Natural killer cell treated with Interleukin-12 subunit alpha and Interleukin-12 subunit beta and Interleukin-15 and Interleukin-18, amount 100 ng/mL, for 72 hours (primary cell): ENCODE results near the gene MREG. TPM values are rescaled to one million over a fixed set of nuclear protein-coding genes. Genes with fewer than 3 reads are reported as not detected.
A peak's percentile ranks its signal among the peaks of the same experiment; 100 is the strongest.
"Not testable (repeated sequence)": the region's sequence is repeated elsewhere in the genome, so short reads cannot be mapped to it uniquely, and the experiment has no call there.

Experiments
- ATAC-seq, 2 donors: fragments of 150-1000 bp; cut with Tn5 transposase in 1 of 2; sonication (Bioruptor Pico), chemical (Tn5 transposase) in 1 of 2; 2 replicates each; pipeline ENCODE4 v1.10.0; 2021
- DNase-seq: peaks from one replicate; pipeline ENCODE4 v3.0.0; 2022; ENCODE audit warnings: low spot score
- H3K27ac Mint-ChIP-seq, 2 donors: 1 replicate in 1 of 2; 2 replicates in 1 of 2; pipeline ENCODE4 v1.8.0; 2022; ENCODE audit warnings: mixed read lengths in 2 of 2, mild to moderate bottlenecking in 1 of 2, moderate library complexity in 1 of 2
- H3K27me3 Mint-ChIP-seq, 2 donors: 1 replicate in 1 of 2; 2 replicates in 1 of 2; pipeline ENCODE4 v1.8.0; 2022; ENCODE audit warnings: mixed read lengths in 2 of 2
- H3K36me3 Mint-ChIP-seq: one replicate; pipeline ENCODE4 v1.8.0; 2022; ENCODE audit warnings: mixed read lengths
- H3K4me1 Mint-ChIP-seq, 2 donors: 1 replicate in 1 of 2; 2 replicates in 1 of 2; pipeline ENCODE4 v1.8.0; 2022; ENCODE audit warnings: low read depth in 2 of 2, mixed read lengths in 2 of 2, mild to moderate bottlenecking in 1 of 2
- H3K4me3 Mint-ChIP-seq: one replicate; pipeline ENCODE4 v1.8.0; 2022; ENCODE audit warnings: mixed read lengths
- H3K9me3 Mint-ChIP-seq: 2 replicates; pipeline ENCODE4 v1.8.0; 2022; ENCODE audit warnings: mixed read lengths
- total RNA-seq, 2 donors: library from RNA; stranded (reverse); gene quantifications; one replicate each; pipeline ENCODE4 v1.2.3, GENCODE V29; 2022

Gene MREG
- total RNA-seq, 2 donors from 2014 or later: 9.2 to 14.6 TPM

DNA sequence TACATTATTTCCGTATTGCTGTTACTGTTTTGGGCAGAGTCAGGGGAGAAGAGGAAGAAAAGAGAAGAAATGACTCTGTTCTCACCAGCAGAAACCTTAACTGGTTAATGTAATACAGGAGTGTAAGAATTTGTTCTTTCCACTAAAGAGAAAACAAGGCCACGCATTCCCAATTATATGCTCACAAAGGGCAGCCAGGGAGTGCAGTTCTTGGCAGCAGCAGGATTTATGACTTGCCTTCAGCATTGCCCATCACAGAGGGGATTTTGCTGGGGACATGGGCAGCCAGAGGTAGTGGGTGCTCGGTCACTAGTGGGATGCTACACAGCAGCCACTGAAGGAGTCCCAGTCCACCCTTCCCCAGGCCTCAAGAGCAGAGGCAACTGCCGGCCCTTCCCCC lies 18.4 kb downstream of the MREG start:
- DNase-seq (no peak), ATAC-seq (no peak)
- Mint-ChIP-seq H3K27me3 (no peaks in the 10 kb centered on the region), H3K9me3 (peaks cover 12% of the 10 kb centered on the region), H3K36me3 (peaks cover 31% of the 10 kb centered on the region), H3K4me1 (peaks cover 0 to 6% of the 10 kb centered on the region in 2 donors), H3K27ac (no peak overlapping the region), H3K4me3 (no peak overlapping the region)

DNA sequence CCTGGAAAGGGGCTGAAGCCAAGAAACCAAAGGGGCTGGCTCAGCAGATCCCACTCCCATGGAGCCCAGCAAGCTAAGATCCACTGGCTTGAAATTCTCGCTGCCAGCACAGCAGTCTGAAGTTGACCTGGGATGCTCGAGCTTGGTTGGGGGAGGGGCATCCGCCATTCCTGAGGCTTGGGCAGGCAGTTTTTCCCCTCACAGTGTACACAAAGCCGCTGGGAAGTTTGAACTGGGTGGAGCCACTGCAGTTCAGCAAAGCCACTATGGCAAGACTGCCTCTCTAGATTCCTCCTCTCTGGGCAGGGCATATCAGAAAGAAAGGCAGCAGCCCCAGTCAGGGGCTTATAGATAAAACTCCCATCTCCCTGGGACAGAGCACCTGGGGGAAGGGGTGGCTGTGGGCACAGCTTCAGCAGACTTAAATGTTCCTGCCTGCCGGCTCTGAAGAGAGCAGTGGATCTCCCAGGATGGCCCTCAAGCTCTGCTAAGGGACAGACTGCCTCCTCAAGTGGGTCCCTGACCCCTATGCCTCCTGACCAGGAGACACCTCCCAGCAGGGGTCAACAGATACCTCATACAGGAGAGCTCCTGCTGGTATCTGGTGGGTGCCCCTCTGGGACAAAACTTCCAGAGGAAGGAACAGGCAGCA lies 24.7 kb downstream of the MREG start:
- H3K27ac Mint-ChIP-seq, H3K4me1 Mint-ChIP-seq, ATAC-seq, DNase-seq, H3K4me3 Mint-ChIP-seq, H3K27me3 Mint-ChIP-seq: not testable (repeated sequence)
- Mint-ChIP-seq H3K36me3 (peaks cover 49% of the 10 kb centered on the region), H3K9me3 (peaks cover 14% of the 10 kb centered on the region)

DNA sequence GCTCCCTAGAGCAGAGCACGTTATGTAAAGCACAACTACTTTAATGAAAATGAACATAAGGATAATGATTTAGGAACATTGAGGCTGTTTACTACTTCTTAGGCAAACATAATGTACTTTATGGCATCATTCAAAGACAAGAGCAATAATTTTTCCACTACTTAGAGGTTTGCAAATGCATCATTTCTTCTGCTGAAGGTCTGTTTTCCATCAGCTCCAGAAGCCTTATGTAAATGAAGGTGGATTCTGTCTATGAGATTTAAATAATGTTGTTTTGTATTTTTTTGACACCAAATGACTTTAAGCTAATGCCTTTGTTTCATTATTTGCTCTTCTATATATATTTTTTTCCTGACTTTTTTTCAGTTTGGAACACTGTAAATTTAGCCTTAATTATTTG lies 28.1 kb downstream of the MREG start:
- peaks cover 25% of the 10 kb centered on the region for H3K36me3 Mint-ChIP-seq

DNA sequence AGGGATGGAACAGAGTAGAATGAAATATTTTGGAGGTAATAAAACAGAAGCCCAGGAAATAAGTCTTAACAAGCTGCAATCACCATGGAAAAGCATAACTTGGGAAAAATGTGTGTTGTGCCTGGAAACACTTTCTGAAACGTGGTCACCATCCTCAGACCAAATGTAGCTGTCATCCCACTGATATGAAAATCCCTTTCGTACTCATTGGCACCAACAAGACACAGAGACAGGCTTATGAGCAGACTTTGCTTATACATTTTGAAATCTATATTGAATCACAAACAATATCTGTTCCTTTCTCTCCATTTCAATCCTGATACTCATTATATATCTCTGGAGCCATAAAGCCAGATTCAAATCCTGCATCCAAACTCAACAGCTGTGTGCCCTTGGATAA lies 28.7 kb downstream of the MREG start:
- Mint-ChIP-seq H3K36me3 (peaks cover 19% of the 10 kb centered on the region), H3K27ac (no peak overlapping the region), H3K27me3 (no peaks in the 10 kb centered on the region), H3K4me1 (peaks cover 0 to 17% of the 10 kb centered on the region in 2 donors), H3K9me3 (no peaks in the 10 kb centered on the region), H3K4me3 (no peak overlapping the region)
- ATAC-seq (no peak), DNase-seq (no peak)

More for the DNA sequence above, 28.1 kb downstream of the MREG start:
- DNase-seq (no peak), ATAC-seq (no peak)
- Mint-ChIP-seq H3K27ac (no peak overlapping the region), H3K4me3 (no peak overlapping the region), H3K9me3 (peaks cover 2% of the 10 kb centered on the region), H3K4me1 (peaks cover 0 to 17% of the 10 kb centered on the region in 2 donors), H3K27me3 (no peaks in the 10 kb centered on the region)

DNA sequence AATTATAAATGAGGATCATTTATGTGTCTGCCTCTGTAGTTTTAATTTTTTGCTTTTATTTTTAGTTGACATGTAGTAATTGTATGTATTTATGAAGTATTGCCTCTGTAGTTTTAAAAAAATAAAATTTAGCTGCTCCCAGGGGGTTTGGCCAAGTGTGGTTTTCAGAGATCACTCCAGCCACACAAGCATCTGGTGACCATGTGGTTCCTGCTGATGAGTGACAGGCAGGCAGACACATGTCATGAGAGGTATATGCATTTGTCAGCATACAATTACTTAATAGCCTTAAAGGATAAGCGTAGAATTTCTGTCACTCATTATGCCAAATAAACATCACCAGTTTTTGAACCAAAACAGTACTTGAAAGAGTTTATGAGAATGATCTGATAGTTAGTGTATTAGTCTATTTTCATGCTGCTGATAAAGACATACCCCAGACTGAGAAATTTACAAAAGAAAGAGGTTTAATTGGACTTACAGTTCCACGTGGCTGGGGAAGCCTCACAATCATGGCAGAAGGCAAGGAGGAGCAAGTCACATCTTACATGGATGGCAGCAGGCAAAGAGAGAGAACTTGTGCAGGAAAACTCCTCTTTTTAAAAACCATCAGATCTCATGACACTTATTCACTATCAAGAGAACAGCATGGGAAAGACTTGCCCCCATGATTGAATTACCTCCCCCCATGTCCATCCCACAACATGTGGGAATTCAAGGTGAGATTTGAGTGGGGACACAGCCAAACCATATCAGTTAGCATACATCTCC lies 29.6 kb downstream of the MREG start:
- no peak for ATAC-seq
- DNase-seq: no peak
- H3K4me1 Mint-ChIP-seq: peaks cover 0 to 21% of the 10 kb centered on the region in 2 donors
- no peaks in the 10 kb centered on the region for H3K9me3 Mint-ChIP-seq
- H3K36me3 Mint-ChIP-seq: peaks cover 13% of the 10 kb centered on the region
- H3K4me3 Mint-ChIP-seq: peak overlapping the region; percentile 28
- H3K27me3 Mint-ChIP-seq: no peaks in the 10 kb centered on the region
- peak overlapping the region in 1 of 2 donors; percentile 31 for H3K27ac Mint-ChIP-seq

DNA sequence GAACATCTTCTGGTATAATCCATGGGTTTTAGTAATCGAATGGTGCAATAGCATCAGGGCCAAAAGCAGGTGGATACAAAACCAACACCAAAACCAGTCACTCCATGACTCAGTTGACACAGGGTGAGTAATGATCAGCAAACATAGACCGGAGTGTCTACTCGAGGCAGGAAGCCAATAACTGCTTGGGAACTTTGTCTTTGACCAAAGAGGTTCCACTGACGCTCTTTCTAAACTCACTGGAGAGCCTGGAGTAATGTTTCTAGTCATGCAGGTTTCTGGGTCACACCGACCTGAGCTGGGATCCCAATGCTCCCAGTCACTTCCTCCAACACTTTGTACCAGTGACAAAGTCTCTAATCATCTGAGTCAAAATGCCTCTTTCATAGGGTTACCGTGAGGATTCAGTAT lies 30.9 kb downstream of the MREG start:
- Mint-ChIP-seq H3K4me1 (peaks cover 5 to 33% of the 10 kb centered on the region in 2 donors), H3K27ac (peak overlapping the region in 1 of 2 donors; percentile 31), H3K36me3 (peaks cover 13% of the 10 kb centered on the region), H3K9me3 (no peaks in the 10 kb centered on the region), H3K27me3 (no peaks in the 10 kb centered on the region), H3K4me3 (peak overlapping the region; percentile 37)
- ATAC-seq (peak; percentile 77 to 93), DNase-seq (no peak)

DNA sequence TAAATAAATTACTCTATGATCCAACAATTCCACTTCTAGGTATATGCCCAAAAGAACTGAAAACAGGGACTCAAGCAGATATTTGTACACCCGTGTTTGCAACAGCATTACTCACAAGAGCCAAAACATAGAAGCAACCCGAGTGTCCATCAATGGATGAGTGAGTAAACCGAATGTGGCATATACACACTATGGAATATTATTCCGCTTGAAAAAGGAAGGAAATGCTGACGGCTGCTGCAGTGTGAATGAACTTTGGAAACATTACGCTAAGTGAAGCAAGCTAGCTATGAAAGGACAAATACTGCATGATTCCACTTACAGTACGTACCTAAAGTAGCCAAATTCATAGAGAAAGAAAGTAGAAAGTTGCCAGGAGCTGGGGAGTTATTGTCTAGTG lies 32.2 kb downstream of the MREG start:
- Mint-ChIP-seq H3K27ac (no peak overlapping the region), H3K27me3 (no peaks in the 10 kb centered on the region), H3K4me3 (no peak overlapping the region), H3K4me1 (peaks cover 9 to 41% of the 10 kb centered on the region in 2 donors), H3K36me3 (peaks cover 8% of the 10 kb centered on the region), H3K9me3 (no peaks in the 10 kb centered on the region)
- ATAC-seq: no peak
- no peak for DNase-seq

DNA sequence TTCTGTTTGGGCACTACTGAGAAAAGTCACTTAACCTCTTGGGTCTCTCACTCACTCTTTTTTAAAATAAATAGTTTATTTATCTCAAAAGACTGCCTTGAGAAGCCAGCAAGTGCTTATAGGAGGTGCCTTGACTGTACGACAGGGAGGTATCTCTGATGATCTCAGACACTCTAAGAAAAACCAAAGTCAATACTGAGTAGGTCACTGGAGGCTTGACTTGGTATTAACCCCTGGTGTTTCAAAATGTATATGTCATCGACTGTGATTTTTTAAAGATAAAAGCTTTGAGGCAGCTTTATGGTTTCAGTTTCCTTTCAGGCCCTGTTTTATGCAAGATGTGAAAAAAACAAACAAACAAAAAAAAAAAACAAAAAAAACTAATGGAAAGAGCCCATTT lies 33.7 kb downstream of the MREG start:
- H3K27ac Mint-ChIP-seq: no peak overlapping the region
- H3K4me3 Mint-ChIP-seq: peak overlapping the region; percentile 35
- peak in 1 of 2 donors; percentile 80 for ATAC-seq
- H3K4me1 Mint-ChIP-seq: peaks cover 12 to 42% of the 10 kb centered on the region in 2 donors
- no peaks in the 10 kb centered on the region for H3K27me3 Mint-ChIP-seq
- DNase-seq: no peak
- H3K36me3 Mint-ChIP-seq: peaks cover 8% of the 10 kb centered on the region
- no peaks in the 10 kb centered on the region for H3K9me3 Mint-ChIP-seq

DNA sequence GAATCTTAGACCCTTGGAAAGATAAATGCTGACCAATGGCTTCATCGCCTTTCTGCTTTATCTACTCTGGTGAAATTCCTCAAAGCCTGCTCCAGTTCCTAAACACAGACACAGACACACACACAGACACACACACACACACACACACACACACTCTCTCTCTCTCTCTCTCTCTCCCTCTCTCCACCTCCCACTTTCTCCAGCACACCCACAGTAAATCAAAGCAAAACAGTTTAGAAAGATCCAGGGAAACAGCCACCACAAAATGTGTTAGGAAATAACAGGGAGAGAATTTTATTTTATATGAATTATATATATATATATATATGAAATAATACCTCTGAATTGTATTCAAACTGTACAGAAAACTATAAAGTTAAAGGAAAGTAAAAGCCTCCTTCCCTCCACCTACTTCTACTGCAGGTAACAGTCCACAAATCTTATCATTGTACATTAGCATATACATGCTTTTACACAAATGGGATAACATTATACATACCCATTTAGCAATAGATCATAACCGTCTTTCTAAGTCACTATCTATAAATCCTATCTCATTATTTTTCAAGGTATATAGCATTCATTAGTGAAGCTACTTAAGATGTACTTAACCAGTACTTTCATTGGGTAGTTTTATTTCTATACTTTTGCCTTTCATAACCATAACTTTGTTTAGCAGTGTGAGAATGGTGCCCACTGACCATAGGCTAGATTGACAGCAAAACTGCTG lies 38.5 kb downstream of the MREG start:
- Mint-ChIP-seq H3K4me3 (no peak overlapping the region), H3K27me3 (no peaks in the 10 kb centered on the region), H3K9me3 (no peaks in the 10 kb centered on the region), H3K4me1 (peaks cover 24 to 59% of the 10 kb centered on the region in 2 donors), H3K27ac (no peak overlapping the region), H3K36me3 (peaks cover 12% of the 10 kb centered on the region)
- no peak for ATAC-seq
- DNase-seq: no peak

DNA sequence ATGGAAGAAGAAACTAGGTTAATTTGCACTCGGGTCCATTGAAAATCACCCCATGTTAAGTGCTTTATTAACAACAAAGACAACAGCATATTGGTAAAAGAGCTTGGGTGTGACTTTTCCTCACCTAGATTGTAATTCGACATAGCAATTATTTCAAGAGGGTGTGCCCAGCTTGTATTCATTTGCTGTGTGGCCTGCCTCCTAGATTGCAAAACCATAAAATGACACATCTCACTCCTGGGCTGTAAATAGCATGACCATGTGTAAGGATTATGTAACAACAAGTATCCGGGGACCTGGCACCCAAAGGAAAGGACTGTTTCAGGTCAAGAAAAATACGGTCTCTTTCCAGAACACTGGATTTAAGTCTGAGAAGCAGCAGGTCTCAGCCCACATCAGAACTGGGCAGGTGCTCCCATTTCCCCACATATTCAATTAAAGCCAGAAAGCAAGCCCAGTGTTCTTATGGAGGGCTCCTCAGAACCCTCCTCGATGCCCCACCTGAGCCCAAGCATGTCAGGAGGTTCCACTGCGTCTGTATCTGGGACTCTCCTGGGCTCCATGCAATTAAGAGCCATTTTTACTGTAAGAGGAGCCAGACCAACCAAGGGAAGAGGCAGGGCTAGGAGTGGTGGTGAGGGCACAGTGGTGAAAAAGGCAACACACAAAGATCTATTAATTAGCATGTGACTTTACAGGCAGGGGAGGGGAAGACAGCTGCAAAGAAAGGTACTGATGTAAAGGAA lies 39.2 kb downstream of the MREG start:
- Mint-ChIP-seq H3K4me1 (peaks cover 24 to 56% of the 10 kb centered on the region in 2 donors), H3K36me3 (peaks cover 12% of the 10 kb centered on the region), H3K9me3 (no peaks in the 10 kb centered on the region), H3K27ac (no peak overlapping the region), H3K27me3 (no peaks in the 10 kb centered on the region), H3K4me3 (no peak overlapping the region)
- DNase-seq: no peak
- peak; percentile 64 to 71 for ATAC-seq

DNA sequence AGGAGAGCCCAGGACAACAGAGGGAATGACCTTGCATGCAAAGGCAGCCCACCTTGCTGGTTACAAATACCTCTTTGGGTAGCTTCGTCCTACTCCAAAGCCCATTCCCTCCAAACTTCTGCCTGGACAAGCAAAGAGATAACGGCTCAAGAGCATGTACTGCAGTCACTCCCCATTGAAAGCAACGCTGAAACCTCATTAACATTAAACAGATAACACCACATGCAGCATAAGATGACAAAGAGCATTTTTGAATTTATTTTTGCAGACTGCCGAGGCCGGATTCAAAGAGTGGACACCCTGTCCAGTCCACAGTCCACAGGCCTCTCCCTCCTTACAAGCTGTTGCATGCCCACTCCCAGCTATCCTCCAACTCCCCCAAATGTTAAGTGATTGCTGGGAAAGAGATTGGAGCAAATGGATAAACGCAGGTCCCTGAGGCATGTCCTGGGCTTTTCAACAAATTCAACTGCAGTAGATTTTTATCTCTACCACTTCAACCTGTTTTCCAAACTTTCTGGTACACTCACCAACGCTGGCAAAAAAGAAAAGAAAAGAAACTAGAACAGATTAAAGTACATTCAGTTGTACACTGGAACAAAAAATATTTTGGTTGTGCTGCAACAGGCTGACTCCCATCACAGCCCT lies 40.1 kb downstream of the MREG start:
- ATAC-seq (no peak), DNase-seq (no peak)
- peaks cover 12% of the 10 kb centered on the region for H3K36me3 Mint-ChIP-seq
- H3K4me1 Mint-ChIP-seq: peaks cover 27 to 56% of the 10 kb centered on the region in 2 donors
- H3K27ac Mint-ChIP-seq: no peak overlapping the region
- H3K27me3 Mint-ChIP-seq: no peaks in the 10 kb centered on the region
- no peaks in the 10 kb centered on the region for H3K9me3 Mint-ChIP-seq
- H3K4me3 Mint-ChIP-seq: no peak overlapping the region

DNA sequence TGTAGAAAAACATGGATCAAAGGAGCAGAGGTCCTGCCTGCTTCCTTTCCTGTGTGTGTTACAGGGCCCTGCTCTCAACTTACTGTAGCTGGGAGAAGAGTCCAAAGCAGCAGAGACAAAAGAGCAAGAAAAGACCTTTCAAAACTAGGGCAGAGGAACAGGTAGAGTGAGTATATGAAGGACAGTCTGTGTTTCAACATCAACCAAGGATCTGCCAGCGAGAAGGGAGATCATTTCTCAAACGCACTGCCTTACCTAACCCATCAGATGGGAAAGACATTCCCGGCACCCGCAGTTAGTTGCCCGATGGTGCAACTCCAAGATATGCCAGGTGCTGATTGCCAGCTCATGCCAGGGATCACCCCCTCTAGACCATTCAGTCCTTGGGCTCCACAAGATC lies 41.7 kb downstream of the MREG start:
- Mint-ChIP-seq H3K9me3 (no peaks in the 10 kb centered on the region), H3K27ac (no peak overlapping the region), H3K4me1 (peaks cover 23 to 48% of the 10 kb centered on the region in 2 donors), H3K4me3 (no peak overlapping the region), H3K36me3 (peaks cover 12% of the 10 kb centered on the region), H3K27me3 (no peaks in the 10 kb centered on the region)
- DNase-seq (no peak), ATAC-seq (no peak)

DNA sequence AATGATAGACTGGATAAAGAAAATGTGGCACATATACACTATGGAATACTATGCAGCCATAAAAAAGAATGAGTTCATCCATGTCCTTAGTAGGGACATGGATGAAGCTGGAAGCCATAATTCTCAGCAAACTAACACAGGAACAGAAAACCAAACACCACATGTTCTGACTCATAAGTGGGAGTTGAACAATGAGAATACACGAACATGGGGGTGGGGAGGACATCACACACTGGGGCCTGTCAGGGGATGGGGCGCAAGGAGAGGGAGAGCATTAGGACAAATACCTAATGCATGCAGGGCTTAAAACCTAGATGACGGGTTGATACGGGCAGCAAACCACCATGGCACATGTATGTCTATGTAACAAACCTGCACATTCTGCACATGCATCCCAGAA lies 42.5 kb downstream of the MREG start:
- not testable (repeated sequence) for H3K27ac Mint-ChIP-seq, ATAC-seq, DNase-seq, H3K27me3 Mint-ChIP-seq, H3K9me3 Mint-ChIP-seq
- H3K36me3 Mint-ChIP-seq: peaks cover 12% of the 10 kb centered on the region
- H3K4me3 Mint-ChIP-seq: peak overlapping the region; percentile 10
- H3K4me1 Mint-ChIP-seq: peaks cover 23 to 54% of the 10 kb centered on the region in 2 donors
